ENCODE measurements around the gene RBBP8.
A peak's percentile ranks its signal among the peaks of the same experiment; 100 is the strongest.
"Not testable (repeated sequence)": the region's sequence is repeated elsewhere in the genome, so short reads cannot be mapped to it uniquely, and the experiment has no call there.

Gene RBBP8

GRCh38 chr18:22933206-22933965 lies at the start of gene RBBP8:
TSS of gene RBBP8 (plus strand) at chr18:22933328. CDS start at chr18:22936852, 3,524 bp downstream.
- DNase-seq: peak; percentile 77

- no peak for DNase-seq
These were observed 49.3 kb upstream of the RBBP8 start for GRCh38 chr18:22883827-22884226.

GRCh38 chr18:22885694-22886093 lies 47.4 kb upstream of the RBBP8 start:
- not testable (repeated sequence) for DNase-seq

- DNase-seq: no peak
These were observed 33.7 kb upstream of the RBBP8 start for GRCh38 chr18:22899421-22899820.

GRCh38 chr18:22900558-22901238 lies 32.4 kb upstream of the RBBP8 start:
- no peak for DNase-seq

GRCh38 chr18:22902093-22902492 lies 31.0 kb upstream of the RBBP8 start:
- no peak for DNase-seq

GRCh38 chr18:22903248-22903647 lies 29.9 kb upstream of the RBBP8 start:
- DNase-seq: not testable (repeated sequence)

- no peak for DNase-seq
These were observed 21.0 kb upstream of the RBBP8 start for GRCh38 chr18:22912149-22912548.

GRCh38 chr18:22912835-22913234 lies 20.3 kb upstream of the RBBP8 start:
- DNase-seq: peak; percentile 79

- no peak for DNase-seq
These were observed 19.3 kb upstream of the RBBP8 start for GRCh38 chr18:22913861-22914260.

GRCh38 chr18:22914633-22915032 lies 18.5 kb upstream of the RBBP8 start:
- DNase-seq: no peak

GRCh38 chr18:22915337-22915736 lies 17.8 kb upstream of the RBBP8 start:
- no peak for DNase-seq

- DNase-seq: no peak
These were observed 11.4 kb upstream of the RBBP8 start for GRCh38 chr18:22921772-22922171.

- DNase-seq: no peak
These were observed 8.5 kb upstream of the RBBP8 start for GRCh38 chr18:22924589-22924988.

GRCh38 chr18:22926454-22926853 lies 6.7 kb upstream of the RBBP8 start:
- DNase-seq: no peak

- no peak for DNase-seq
These were observed 4.8 kb upstream of the RBBP8 start for GRCh38 chr18:22928339-22928738.

- DNase-seq: peak; percentile 70
These were observed 2.9 kb upstream of the RBBP8 start for GRCh38 chr18:22930089-22930713.

- DNase-seq: no peak
These were observed 283 bp upstream of the RBBP8 start for GRCh38 chr18:22932885-22933205.

- no peak for DNase-seq
These were observed 867 bp downstream of the RBBP8 start for GRCh38 chr18:22933966-22934423.

- DNase-seq: no peak
These were observed 1.7 kb downstream of the RBBP8 start for GRCh38 chr18:22934789-22935188.

GRCh38 chr18:22935431-22935830 lies 2.3 kb downstream of the RBBP8 start:
- DNase-seq: no peak

- no peak for DNase-seq
These were observed 3.4 kb downstream of the RBBP8 start for GRCh38 chr18:22936515-22936914.

GRCh38 chr18:22939649-22940048 lies 6.5 kb downstream of the RBBP8 start:
- no peak for DNase-seq

- DNase-seq: no peak
These were observed 10.7 kb downstream of the RBBP8 start for GRCh38 chr18:22943847-22944246.
